SH-SY5Y (cell line): ENCODE results near the gene ASZ1.

Experiments used
- GATA2 ChIP-seq: IDR thresholded peaks from 2 replicates; pipeline ENCODE4 v1.6.1; 2011; ENCODE audit warnings: mild to moderate bottlenecking, low read depth, low read length
- GATA3 ChIP-seq: IDR thresholded peaks from 2 replicates; pipeline ENCODE4 v1.6.1; 2011; ENCODE audit warnings: low read depth, mild to moderate bottlenecking, low read length, moderate library complexity

DNA sequence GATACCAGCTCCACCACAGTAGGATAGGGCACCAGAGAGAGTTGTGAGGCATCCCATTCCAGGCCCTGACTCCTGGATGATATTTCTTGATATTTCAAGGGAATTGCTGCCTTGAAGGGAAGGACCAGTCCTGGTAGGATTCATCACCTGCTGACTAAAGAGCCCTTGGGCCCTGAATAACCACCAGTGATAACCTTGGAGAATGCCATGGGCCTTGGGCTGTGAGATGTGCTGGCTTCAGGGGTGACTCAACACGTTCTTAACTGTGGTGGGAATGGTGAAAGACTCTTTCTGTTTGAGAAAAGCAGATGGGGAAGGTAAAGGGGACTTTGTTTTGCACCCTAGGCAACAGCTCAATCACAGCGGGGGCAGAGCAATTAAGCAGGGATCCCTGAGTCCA is 21.4 kb upstream of the ASZ1 start:
- TF ChIP-seq GATA2 (no peak), GATA3 (no peak)
